T47D (cell line): ENCODE measurements around the gene LEO1.
A peak's percentile ranks its signal among the peaks of the same experiment; 100 is the strongest.

Experiments used
- DNase-seq, 2 experiments: peaks; one replicate each; pipeline versions ENCODE4 v3.0.0 to v3.0.0-alpha.2; 2011 to 2012; ENCODE audit warnings: low read depth in 1 of 2, low spot score in 1 of 2
- JUND ChIP-seq: IDR thresholded peaks from 2 replicates; pipeline ENCODE4 v1.6.1; 2012; ENCODE audit warnings: low read depth
- in situ Hi-C: cut with HindIII; loops from 2 replicates; pipeline ENCODE4 v1.10.0; 2016; ENCODE audit warnings: low sequenced_read_pairs, low pct_unique_long_range_greater_than_20kb

The LEO1 gene

GRCh38 chr15:51938286-51938685 lies 33.3 kb downstream of the LEO1 start:
- in situ Hi-C loops = no loop called here
- no peak for TF ChIP-seq JUND
- peak in 1 of 2 experiments; percentile 9 for DNase-seq

DNA sequence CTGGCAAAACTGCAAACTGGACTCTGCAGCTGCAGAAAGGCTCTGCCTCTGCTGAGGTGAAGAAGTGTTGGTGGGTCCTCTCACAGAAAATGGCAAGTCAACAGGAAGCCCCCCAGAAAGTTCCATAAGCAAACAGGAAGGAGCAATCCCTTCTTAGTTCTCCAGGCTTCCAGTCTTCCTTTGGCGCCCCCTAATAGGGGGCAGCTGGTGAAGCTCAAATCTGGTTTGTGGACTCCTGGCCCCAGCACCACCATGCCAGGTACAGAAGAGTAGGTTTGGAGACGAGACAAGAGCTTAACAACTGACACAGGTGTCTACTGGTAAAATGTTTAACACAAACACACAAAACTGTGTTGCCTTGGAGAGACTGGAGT lies 35.5 kb downstream of the LEO1 start:
- TF ChIP-seq JUND = no peak
- in situ Hi-C loops = no loop called here
- no peak for DNase-seq

DNA sequence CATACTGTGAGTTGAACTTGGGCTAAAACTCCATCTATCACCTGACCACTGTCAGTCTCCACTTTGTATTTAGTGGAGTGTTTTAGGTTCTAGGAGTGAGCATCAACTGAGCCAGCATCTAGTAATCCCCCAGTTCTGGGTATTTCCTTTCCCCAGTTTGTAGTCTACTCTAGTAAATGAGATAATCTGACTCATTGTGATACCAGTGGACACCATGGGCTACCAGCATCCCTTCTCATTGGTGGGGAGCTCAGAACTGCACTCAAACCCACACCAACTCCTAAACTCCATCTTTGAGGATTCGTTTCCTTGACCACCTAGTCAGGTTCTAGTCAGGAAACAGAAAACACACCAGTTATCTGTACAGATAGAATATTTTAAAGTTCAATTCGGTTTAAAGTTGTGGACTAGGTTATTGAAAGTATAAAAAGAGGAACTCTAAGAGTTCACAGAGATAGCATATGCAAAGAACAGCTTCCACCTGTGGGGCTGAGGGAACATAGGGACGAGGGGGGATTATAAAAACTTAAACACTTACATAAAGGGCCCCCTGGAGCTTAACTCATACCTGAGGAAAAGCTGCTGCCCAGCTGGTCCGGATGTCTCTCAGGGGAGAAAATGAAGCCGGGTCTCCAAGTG lies 36.0 kb downstream of the LEO1 start:
- TF ChIP-seq JUND = no peak
- in situ Hi-C loops = no loop called here
- DNase-seq = no peak

DNA sequence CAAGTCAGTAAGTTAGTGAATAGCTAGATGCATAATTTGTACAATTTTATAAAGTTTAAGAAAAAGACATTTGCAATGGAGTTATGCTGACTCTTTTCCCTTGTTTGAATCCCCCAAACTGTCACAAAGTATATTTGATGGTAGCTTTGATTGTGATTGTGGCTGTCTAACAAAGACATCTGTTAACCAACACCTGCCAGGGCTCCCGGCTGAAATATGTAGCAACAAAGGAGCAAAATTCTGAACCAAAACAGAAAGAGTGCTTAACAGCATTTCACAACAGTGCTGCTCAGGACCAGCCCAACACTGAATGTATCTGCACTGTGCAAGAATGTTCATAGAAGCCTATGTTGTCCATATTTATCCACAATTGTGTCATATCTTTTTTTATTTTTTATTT lies 39.4 kb downstream of the LEO1 start:
- in situ Hi-C loops = no loop called here
- TF ChIP-seq JUND = no peak

DNA sequence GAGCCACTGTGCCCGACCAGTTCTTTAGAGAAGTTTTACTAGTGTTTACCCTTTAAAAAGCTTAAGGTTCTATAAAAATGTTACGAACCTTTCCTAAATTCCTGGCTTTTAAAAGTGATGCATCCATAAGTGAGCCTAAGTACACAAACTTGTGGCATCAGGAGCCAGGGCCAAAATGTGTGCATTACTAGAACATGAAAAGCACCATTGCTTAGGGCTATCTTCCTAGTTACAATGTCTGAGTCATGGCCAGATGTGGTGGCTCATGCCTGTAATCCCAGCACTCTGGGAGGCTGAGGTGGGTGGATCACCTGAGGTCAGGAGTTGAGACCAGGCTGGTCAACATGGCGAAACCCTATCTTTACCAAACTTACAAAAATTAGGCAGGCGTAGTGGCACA lies 39.9 kb downstream of the LEO1 start:
- no peak for DNase-seq
- in situ Hi-C loops = no loop called here
- TF ChIP-seq JUND = no peak

More for the DNA sequence above, 39.4 kb downstream of the LEO1 start:
- DNase-seq = no peak

DNA sequence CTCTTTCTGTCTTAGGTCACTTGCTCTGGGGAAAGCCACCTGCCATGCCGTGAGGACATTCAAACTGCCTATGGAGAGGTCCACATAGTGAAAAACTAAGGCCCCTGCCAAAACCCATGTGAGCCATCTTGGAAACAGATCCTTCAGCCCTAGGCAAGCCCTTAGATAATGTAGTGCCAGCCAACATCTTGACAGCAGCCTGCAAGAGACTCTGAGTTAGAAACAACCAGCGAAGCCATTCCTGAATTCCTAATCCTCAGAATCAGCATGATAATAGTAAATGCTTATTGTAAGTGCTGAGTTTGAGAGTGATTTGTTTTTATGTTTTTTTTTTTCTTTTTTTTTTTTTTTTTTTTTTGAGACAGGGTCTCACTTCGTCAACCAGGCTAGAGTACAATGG lies 40.6 kb downstream of the LEO1 start:
- DNase-seq = no peak
- no peak for TF ChIP-seq JUND
- in situ Hi-C loops = no loop called here

GRCh38 chr15:51926809-51927208 lies 44.8 kb downstream of the LEO1 start:
- no peak for TF ChIP-seq JUND
- no peak for DNase-seq
- in situ Hi-C loops = no loop called here

DNA sequence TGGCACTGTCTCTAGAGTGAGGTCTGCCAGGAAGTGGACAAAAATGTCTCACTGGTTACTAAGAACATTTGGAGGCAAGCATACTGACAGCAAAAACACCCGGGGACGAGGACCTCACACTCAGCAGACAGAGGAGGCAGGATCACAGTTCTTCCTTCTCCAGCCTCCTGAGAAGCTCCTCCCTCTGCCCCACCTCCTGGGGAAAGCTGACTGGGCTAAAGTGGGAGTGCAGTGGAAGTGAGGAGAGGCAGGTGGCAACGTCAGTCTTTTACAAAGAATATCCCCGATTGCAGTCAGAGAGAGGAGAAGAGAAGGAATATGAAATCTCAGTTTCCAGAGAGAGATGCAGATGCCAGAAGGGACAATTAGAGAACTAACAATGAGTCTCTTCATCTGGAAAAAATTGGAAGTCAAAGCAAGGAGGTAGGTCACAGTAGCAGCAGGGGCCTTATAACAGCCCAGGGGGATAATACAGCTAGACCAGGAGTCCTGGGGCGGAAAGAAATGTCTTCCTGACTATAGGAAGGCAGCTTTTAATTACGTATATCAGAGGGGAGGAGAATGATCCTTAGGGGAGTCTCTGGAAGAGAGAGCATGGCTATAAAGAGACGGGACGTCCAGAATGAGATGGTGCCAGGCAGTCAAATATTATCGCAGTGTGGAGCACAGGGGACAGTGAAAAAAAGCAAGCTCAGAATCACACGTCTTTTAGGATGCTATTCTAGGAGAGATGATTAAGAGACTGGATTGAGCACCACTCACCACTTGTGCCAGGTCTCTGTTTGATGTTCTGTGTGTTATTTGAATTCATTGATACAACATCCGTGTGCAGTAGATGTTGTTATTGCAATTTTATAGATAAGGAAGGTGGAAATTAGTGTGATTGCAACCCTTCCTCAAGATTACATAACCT lies 47.2 kb downstream of the LEO1 start:
- DNase-seq = no peak
- in situ Hi-C loops = no loop called here
- no peak for TF ChIP-seq JUND

- DNase-seq = peak; percentile 7 to 72
- no peak for TF ChIP-seq JUND
- in situ Hi-C loops = no loop called here
Observed at GRCh38 chr15:51917493-51917892, 54.1 kb downstream of the LEO1 start.

GRCh38 chr15:51912528-51912927 lies 59.0 kb downstream of the LEO1 start:
- TF ChIP-seq JUND = no peak
- in situ Hi-C loops = no loop called here
- DNase-seq = no peak

- DNase-seq = no peak
- in situ Hi-C loops = no loop called here
- TF ChIP-seq JUND = no peak
Observed at GRCh38 chr15:51909584-51909983, 62.0 kb downstream of the LEO1 start.

GRCh38 chr15:51908316-51908715 lies 63.3 kb downstream of the LEO1 start:
- in situ Hi-C loops = no loop called here
- no peak for DNase-seq
- TF ChIP-seq JUND = no peak

- peak; percentile 9 to 78 for DNase-seq
- TF ChIP-seq JUND = no peak
- in situ Hi-C loops = no loop called here
Observed at GRCh38 chr15:51907136-51907862, 64.3 kb downstream of the LEO1 start.
